OCI-LY3 (cell line): ENCODE data around the gene SLC10A3.

ENCODE experiments used
- H2AFZ ChIP-seq: fragments of 200-600, 300-600 bp; shearing (Covaris generic); 2 replicates; pipeline ENCODE4 v1.6.0; 2014; ENCODE audit warnings: antibody characterized with exemption, low read depth, low read length
- H3K27ac ChIP-seq: fragments of 200-600, 300-600 bp; sonication (generic); 2 replicates; pipeline ENCODE4 v1.5.1; 2014; ENCODE audit warnings: mild to moderate bottlenecking, low read length, moderate library complexity, mixed read lengths
- H3K27me3 ChIP-seq: fragments of 200-600, 300-600 bp; sonication (generic); 2 replicates; pipeline ENCODE4 v1.6.1; 2014; ENCODE audit warnings: low read depth, low read length, mixed read lengths
- H3K36me3 ChIP-seq: fragments of 200-600, 300-600 bp; sonication (generic); replicated peaks from 2 replicates; pipeline ENCODE3; 2014; ENCODE audit warnings: low read depth, low read length, mixed read lengths
- H3K4me1 ChIP-seq: fragments of 300-600, 200-600 bp; sonication (generic); 2 replicates; pipeline ENCODE4 v1.6.1; 2014; ENCODE audit warnings: low read length, mixed read lengths
- H3K4me2 ChIP-seq: fragments of 200-600, 300-600 bp; sonication (generic); 2 replicates; pipeline ENCODE4 v1.6.1; 2014; ENCODE audit warnings: low read length, mixed read lengths
- H3K4me3 ChIP-seq: fragments of 300-600, 200-600 bp; sonication (generic); 2 replicates; pipeline ENCODE4 v1.5.1; 2014; ENCODE audit warnings: antibody characterized with exemption, mild to moderate bottlenecking, low read length, moderate library complexity
- H3K79me2 ChIP-seq: fragments of 300-600, 200-600 bp; shearing (Covaris generic); 2 replicates; pipeline ENCODE4 v1.6.1; 2014; ENCODE audit warnings: mild to moderate bottlenecking, low read length, mixed read lengths
- H3K9ac ChIP-seq: fragments of 300-600, 200-600 bp; shearing (Covaris generic); 2 replicates; pipeline ENCODE4 v1.6.0; 2014; ENCODE audit warnings: mild to moderate bottlenecking, low read length, moderate library complexity
- H3K9me3 ChIP-seq: fragments of 200-600, 300-600 bp; shearing (Covaris generic); 2 replicates; pipeline ENCODE4 v1.6.1; 2014; ENCODE audit warnings: low read length, mixed read lengths; ENCODE audit not compliant: insufficient read depth
- H4K20me1 ChIP-seq: fragments of 200-600, 300-600 bp; sonication (generic); 2 replicates; pipeline ENCODE4 v1.6.1; 2016; ENCODE audit warnings: low read length, mixed read lengths; ENCODE audit not compliant: insufficient read depth
- CTCF ChIP-seq: fragments of 200-600, 300-600 bp; sonication (generic); IDR thresholded peaks from 2 replicates; pipeline ENCODE4 v1.5.1; 2014; ENCODE audit warnings: antibody characterized with exemption, low read length, low read depth
- EZH2phosphoT487 ChIP-seq: fragments of 200-600 bp; shearing (Covaris generic); IDR thresholded peaks from 2 replicates; pipeline ENCODE4 v1.6.1; 2018; ENCODE audit warnings: antibody characterized with exemption, mixed run types, low read depth

SLC10A3 gene

GRCh38 chrX:154462396-154462795 is 28.0 kb downstream of the SLC10A3 start:
- H3K4me3 ChIP-seq, result no peak overlapping the region
- no peak overlapping the region for H3K4me2 ChIP-seq
- no peak overlapping the region for H3K27ac ChIP-seq
- no peaks in the 10 kb centered on the region for H3K9me3 ChIP-seq
- H4K20me1 ChIP-seq, result peaks cover 5% of the 10 kb centered on the region; the same call in 1 of the 2 replicates
- peaks cover 6% of the 10 kb centered on the region; the same call in 1 of the 2 replicates for H3K4me1 ChIP-seq
- no peak overlapping the region for H3K9ac ChIP-seq
- no peak for TF ChIP-seq CTCF
- TF ChIP-seq EZH2phosphoT487, result no peak
- H3K27me3 ChIP-seq, result no peaks in the 10 kb centered on the region
- H2AFZ ChIP-seq, result no peak overlapping the region
- H3K79me2 ChIP-seq, result peaks cover 14% of the 10 kb centered on the region; the same call in 1 of the 2 replicates
- no peaks in the 10 kb centered on the region for H3K36me3 ChIP-seq

DNA sequence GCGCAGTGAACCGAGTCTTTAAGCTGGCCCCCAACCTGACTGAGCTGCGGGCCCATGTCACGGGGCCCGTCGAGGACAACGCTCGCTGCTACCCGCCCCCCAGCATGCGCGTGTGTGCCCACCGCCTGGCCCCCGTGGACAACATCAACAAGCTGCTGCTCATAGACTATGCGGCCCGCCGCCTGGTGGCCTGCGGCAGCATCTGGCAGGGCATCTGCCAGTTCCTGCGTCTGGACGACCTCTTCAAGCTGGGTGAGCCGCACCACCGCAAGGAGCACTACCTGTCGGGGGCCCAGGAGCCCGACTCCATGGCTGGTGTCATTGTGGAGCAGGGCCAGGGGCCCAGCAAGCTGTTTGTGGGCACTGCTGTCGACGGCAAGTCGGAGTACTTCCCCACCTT is 30.1 kb downstream of the SLC10A3 start:
- Histone ChIP-seq H3K4me2 (no peak overlapping the region), H3K9ac (no peak overlapping the region), H3K36me3 (no peaks in the 10 kb centered on the region), H3K79me2 (peaks cover 14% of the 10 kb centered on the region; the same call in 1 of the 2 replicates), H3K4me3 (no peak overlapping the region), H3K4me1 (peaks cover 9% of the 10 kb centered on the region), H3K27ac (no peak overlapping the region), H3K27me3 (no peaks in the 10 kb centered on the region), H4K20me1 (peaks cover 5% of the 10 kb centered on the region; the same call in 1 of the 2 replicates), H2AFZ (no peak overlapping the region), H3K9me3 (no peaks in the 10 kb centered on the region)
- TF ChIP-seq EZH2phosphoT487 (no peak), CTCF (no peak)

DNA sequence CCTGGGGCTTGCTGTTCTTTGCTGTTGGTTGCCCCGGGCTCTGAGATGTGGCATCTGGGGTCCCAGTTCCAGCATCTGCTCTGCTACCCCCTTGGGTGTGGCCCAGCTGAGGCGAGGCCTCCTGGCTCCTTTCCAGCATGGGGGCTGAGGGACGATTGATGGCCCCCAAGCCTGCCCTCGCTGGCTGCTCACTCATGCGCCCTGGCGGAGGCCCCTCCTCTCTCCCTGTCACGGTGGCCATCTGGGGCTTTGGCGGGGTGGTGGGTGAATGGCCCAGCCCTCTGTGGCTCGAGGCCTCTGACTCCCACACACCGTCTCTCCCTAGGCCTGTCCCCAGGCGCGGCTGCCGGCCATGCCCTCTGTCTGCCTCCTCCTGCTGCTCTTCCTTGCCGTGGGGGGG is 30.6 kb downstream of the SLC10A3 start:
- Histone ChIP-seq H3K79me2 (peaks cover 14% of the 10 kb centered on the region; the same call in 1 of the 2 replicates), H3K4me1 (peaks cover 9% of the 10 kb centered on the region), H4K20me1 (peaks cover 5% of the 10 kb centered on the region; the same call in 1 of the 2 replicates), H2AFZ (no peak overlapping the region), H3K9ac (no peak overlapping the region), H3K27ac (no peak overlapping the region), H3K4me2 (peak overlapping the region; percentile 88; the same call in 1 of the 2 replicates), H3K27me3 (no peaks in the 10 kb centered on the region), H3K4me3 (no peak overlapping the region), H3K36me3 (no peaks in the 10 kb centered on the region), H3K9me3 (no peaks in the 10 kb centered on the region)
- TF ChIP-seq CTCF (no peak), EZH2phosphoT487 (no peak)

DNA sequence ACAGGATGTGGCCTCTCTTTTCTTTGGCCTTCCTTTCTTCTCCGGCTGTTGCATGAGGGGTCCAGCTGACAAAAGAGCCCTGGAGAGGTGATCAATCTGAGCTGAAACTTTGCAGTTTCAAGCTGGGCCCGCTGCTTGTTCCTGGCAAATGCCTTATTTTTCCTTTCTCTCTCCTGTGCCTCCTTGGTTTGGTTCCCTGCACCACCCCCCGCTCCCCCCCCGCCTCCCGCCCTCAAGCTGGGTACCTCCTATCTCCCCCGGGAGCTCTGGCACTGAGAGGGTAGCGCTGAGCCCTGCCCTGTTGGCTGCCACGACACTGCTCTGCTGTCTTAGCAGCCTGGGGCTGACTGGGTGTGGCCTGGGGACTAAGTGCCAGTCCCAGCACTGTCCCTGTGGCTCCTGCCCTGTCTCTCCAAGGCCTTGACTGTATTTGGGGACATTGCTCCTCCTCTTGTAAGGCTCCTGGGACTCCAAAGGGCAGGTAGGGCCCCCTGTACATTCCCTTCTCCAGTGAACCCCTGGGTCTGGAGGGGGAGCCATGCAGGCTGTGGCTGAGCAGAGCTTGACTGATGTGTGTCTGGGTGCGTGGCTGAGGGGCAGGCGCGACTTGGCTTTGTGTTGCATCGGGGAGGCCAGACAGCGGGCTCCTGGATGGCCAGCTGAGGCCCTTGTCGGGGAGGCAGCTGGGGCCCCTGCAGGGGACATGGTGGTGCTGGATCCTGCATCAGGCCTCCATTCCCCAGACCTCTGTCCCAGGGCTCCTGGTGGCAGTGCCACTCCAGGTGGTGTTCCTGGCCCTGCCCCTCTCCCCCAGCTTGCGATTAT is 31.3 kb downstream of the SLC10A3 start:
- Histone ChIP-seq H3K27me3 (no peaks in the 10 kb centered on the region), H3K27ac (no peak overlapping the region), H3K79me2 (peaks cover 14% of the 10 kb centered on the region; the same call in 1 of the 2 replicates), H4K20me1 (peaks cover 5% of the 10 kb centered on the region; the same call in 1 of the 2 replicates), H3K4me3 (peak overlapping the region; percentile 82), H2AFZ (no peak overlapping the region), H3K9ac (peak overlapping the region; percentile 80), H3K4me1 (peaks cover 9% of the 10 kb centered on the region), H3K4me2 (peak overlapping the region; percentile 88), H3K9me3 (no peaks in the 10 kb centered on the region), H3K36me3 (no peaks in the 10 kb centered on the region)
- no peak for TF ChIP-seq CTCF
- TF ChIP-seq EZH2phosphoT487, result no peak
